Measurements from ENCODE around the gene PTRH1.

The PTRH1 gene

DNA sequence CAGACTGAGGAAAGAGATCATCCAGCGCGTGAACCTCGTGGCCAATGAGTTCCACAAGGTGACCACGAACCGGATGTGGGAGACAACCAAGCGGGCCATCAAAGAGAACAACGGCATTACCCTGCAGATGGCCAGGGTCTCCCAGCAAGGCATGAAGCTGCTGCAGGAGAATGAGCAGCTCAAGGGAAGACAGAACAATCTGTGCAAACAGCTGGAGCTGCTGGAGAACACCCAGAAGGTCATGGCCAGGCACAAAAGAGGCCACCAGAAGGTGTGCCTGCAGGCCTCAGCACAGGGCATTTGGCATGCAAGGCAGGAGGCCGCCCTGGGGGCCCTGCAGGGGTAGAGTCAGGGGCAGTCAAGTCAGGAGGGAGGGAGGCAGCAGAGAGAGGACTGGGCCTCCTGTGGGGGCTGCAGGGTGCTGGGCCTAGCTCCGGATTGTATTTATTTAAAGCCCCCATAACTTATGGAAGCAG is 4.2 kb downstream of the PTRH1 start:
- Histone ChIP-seq H3K4me3 (replicated peaks; ENCODE audit: insufficient read depth, low read length) (no peak overlapping the region), H3K27ac (replicated peaks) (no peak overlapping the region), H3K27me3 (ENCODE audit: insufficient read depth, poor library complexity, severe bottlenecking) (no peaks in the 10 kb centered on the region)
- DNase-seq (ENCODE audit: low read depth in 1 of 2, low spot score in 1 of 2), result peak; percentile 75 to 84
- peak; percentile 81 for TF ChIP-seq POLR2AphosphoS5 (IDR thresholded peaks at IDR 0.05; ENCODE audit: low read depth)
- no peak for TF ChIP-seq SPI1 (IDR thresholded peaks at IDR 0.05; ENCODE audit: borderline replicate concordance, low read depth)

DNA sequence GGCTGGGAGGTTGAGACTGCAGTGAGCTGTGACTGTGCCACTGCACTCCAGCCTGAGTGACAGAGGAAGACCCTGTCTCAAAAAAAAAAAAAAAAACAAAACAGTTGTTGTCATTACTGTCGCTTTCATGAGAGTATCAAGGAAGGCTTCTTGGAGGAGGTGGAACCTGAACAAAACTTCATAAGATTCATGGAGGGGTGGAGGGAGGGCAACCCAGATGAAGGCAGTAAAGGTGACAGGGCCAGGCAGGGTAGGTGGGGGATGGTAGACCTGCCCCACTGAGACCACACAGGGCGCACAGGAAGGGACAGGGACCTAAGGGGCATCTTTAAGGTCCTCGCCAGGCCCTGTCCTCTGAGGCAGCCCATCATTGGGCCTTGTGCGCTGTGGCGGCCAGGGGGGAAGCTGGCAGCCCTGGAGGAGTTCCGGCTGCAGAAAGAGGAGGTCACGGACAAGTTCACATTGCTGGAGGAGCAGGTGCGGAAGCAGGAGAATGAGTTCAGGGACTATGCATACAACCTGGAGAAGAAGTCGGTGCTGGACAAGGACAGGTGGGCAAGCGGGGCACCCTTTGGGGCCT is 5.2 kb downstream of the PTRH1 start:
- H3K27ac ChIP-seq (replicated peaks), result no peak overlapping the region

DNA sequence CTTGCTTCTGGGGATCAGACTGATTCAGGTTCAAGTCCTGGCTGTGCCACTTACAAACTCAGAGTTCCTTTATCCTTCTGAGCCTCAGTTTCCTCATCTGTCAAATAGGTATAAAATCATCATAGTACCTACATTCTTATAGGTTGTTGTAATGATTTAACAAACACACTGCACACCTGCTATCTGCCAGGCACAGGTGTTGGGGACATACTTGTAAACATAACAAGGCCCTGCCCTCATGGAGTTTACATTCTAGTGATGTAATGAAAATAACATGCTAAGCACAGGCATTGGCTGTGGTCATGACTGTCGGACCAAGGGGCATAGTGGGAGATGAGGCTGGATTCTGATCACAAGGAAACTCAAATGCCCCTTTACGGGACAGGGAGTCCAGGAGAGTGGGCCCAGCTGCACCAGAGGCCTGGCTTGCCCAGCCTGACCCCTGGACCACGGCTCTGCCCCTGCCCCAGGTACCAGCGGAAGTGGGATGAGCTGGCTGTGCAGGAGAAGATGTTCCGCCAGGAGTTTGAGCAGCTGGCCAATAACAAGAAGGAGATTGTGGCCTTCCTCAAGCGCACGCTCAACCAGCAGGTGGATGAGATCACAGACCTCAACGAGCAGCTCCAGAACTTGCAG is 6.4 kb downstream of the PTRH1 start:
- TF ChIP-seq GABPA (IDR thresholded peaks at IDR 0.05; ENCODE audit: low read depth), result no peak
- no peak for TF ChIP-seq SPI1 (IDR thresholded peaks at IDR 0.05; ENCODE audit: borderline replicate concordance, low read depth)
- TF ChIP-seq, protein P1, sequence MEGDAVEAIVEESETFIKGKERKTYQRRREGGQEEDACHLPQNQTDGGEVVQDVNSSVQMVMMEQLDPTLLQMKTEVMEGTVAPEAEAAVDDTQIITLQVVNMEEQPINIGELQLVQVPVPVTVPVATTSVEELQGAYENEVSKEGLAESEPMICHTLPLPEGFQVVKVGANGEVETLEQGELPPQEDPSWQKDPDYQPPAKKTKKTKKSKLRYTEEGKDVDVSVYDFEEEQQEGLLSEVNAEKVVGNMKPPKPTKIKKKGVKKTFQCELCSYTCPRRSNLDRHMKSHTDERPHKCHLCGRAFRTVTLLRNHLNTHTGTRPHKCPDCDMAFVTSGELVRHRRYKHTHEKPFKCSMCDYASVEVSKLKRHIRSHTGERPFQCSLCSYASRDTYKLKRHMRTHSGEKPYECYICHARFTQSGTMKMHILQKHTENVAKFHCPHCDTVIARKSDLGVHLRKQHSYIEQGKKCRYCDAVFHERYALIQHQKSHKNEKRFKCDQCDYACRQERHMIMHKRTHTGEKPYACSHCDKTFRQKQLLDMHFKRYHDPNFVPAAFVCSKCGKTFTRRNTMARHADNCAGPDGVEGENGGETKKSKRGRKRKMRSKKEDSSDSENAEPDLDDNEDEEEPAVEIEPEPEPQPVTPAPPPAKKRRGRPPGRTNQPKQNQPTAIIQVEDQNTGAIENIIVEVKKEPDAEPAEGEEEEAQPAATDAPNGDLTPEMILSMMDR (IDR thresholded peaks at IDR 0.05; ENCODE audit: insufficient read depth, low read length), result no peak
- TF ChIP-seq, protein P2, sequence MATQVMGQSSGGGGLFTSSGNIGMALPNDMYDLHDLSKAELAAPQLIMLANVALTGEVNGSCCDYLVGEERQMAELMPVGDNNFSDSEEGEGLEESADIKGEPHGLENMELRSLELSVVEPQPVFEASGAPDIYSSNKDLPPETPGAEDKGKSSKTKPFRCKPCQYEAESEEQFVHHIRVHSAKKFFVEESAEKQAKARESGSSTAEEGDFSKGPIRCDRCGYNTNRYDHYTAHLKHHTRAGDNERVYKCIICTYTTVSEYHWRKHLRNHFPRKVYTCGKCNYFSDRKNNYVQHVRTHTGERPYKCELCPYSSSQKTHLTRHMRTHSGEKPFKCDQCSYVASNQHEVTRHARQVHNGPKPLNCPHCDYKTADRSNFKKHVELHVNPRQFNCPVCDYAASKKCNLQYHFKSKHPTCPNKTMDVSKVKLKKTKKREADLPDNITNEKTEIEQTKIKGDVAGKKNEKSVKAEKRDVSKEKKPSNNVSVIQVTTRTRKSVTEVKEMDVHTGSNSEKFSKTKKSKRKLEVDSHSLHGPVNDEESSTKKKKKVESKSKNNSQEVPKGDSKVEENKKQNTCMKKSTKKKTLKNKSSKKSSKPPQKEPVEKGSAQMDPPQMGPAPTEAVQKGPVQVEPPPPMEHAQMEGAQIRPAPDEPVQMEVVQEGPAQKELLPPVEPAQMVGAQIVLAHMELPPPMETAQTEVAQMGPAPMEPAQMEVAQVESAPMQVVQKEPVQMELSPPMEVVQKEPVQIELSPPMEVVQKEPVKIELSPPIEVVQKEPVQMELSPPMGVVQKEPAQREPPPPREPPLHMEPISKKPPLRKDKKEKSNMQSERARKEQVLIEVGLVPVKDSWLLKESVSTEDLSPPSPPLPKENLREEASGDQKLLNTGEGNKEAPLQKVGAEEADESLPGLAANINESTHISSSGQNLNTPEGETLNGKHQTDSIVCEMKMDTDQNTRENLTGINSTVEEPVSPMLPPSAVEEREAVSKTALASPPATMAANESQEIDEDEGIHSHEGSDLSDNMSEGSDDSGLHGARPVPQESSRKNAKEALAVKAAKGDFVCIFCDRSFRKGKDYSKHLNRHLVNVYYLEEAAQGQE (IDR thresholded peaks at IDR 0.05; ENCODE audit: insufficient replicate concordance, low read depth), result no peak
- no peak for TF ChIP-seq POLR2AphosphoS5 (IDR thresholded peaks at IDR 0.05; ENCODE audit: low read depth)

More for the DNA sequence above, 5.2 kb downstream of the PTRH1 start:
- TF ChIP-seq POLR2AphosphoS5 (IDR thresholded peaks at IDR 0.05; ENCODE audit: low read depth), result no peak
- TF ChIP-seq SPI1 (IDR thresholded peaks at IDR 0.05; ENCODE audit: borderline replicate concordance, low read depth), result no peak
- TF ChIP-seq, protein P1 (IDR thresholded peaks at IDR 0.05; ENCODE audit: insufficient read depth, low read length), result no peak
- TF ChIP-seq, protein P2 (IDR thresholded peaks at IDR 0.05; ENCODE audit: insufficient replicate concordance, low read depth), result no peak
- no peak for TF ChIP-seq GABPA (IDR thresholded peaks at IDR 0.05; ENCODE audit: low read depth)
- no peak overlapping the region for H3K4me3 ChIP-seq (replicated peaks; ENCODE audit: insufficient read depth, low read length)
- DNase-seq (ENCODE audit: low read depth in 1 of 2, low spot score in 1 of 2), result no peak
- no peaks in the 10 kb centered on the region for H3K27me3 ChIP-seq (ENCODE audit: insufficient read depth, poor library complexity, severe bottlenecking)

DNA sequence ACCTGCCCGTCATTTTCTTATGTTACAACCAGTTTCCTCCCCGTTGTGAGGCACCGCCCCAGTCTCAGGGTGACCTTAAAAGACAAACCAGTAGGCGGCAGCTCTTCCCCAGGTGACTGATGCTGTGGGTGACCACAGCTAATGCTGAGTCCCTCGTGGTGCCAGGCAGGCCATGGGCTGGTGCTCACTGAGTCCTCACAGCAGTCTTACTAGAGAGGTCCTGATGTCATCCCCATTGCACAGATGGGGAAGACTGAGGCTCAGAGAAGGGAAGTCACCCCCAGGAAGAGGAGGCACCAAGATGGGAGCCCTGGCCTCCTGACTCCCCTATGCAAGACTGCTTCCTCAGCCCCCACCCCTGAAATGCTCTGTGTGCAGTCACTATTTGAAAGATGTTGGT is 7.7 kb downstream of the PTRH1 start:
- no peak for TF ChIP-seq POLR2AphosphoS5 (IDR thresholded peaks at IDR 0.05; ENCODE audit: low read depth)
- TF ChIP-seq GABPA (IDR thresholded peaks at IDR 0.05; ENCODE audit: low read depth), result no peak
- TF ChIP-seq, protein P1 (IDR thresholded peaks at IDR 0.05; ENCODE audit: insufficient read depth, low read length), result no peak
- TF ChIP-seq, protein P2 (IDR thresholded peaks at IDR 0.05; ENCODE audit: insufficient replicate concordance, low read depth), result no peak
- TF ChIP-seq SPI1 (IDR thresholded peaks at IDR 0.05; ENCODE audit: borderline replicate concordance, low read depth), result no peak
- H3K27me3 ChIP-seq (ENCODE audit: insufficient read depth, poor library complexity, severe bottlenecking), result no peaks in the 10 kb centered on the region
- no peak overlapping the region for H3K27ac ChIP-seq (replicated peaks)
- DNase-seq (ENCODE audit: low read depth in 1 of 2, low spot score in 1 of 2), result no peak
- H3K4me3 ChIP-seq (replicated peaks; ENCODE audit: insufficient read depth, low read length), result no peak overlapping the region

More for the DNA sequence above, 6.4 kb downstream of the PTRH1 start:
- Histone ChIP-seq H3K27me3 (ENCODE audit: insufficient read depth, poor library complexity, severe bottlenecking) (no peaks in the 10 kb centered on the region), H3K4me3 (replicated peaks; ENCODE audit: insufficient read depth, low read length) (no peak overlapping the region), H3K27ac (replicated peaks) (no peak overlapping the region)
- DNase-seq (ENCODE audit: low read depth in 1 of 2, low spot score in 1 of 2), result no peak
